DOHH2 (cell line): Measurements from ENCODE around the gene DTHD1.

Source experiments
- CTCF ChIP-seq: fragments of 200-600 bp; sonication (generic); IDR thresholded peaks from one replicate; pipeline ENCODE4 v1.5.1; 2014; ENCODE audit warnings: antibody characterized with exemption, mild to moderate bottlenecking, low read depth, low read length; ENCODE audit not compliant: poor library complexity, severe bottlenecking
- EZH2phosphoT487 ChIP-seq: fragments of 200-600 bp; sonication (generic); IDR thresholded peaks from 2 replicates; pipeline ENCODE4 v1.6.1; 2017; ENCODE audit warnings: borderline replicate concordance, mild to moderate bottlenecking, antibody characterized with exemption, low read length, moderate library complexity, mixed read lengths

- TF ChIP-seq CTCF (no peak), EZH2phosphoT487 (no peak)
Observed at GRCh38 chr4:36360755-36361154, 79.3 kb downstream of the DTHD1 start.
